Stromal cell of bone marrow (primary cell): Measurements from ENCODE around the gene MBD6.

Experiments
- DNase-seq: peaks from one replicate; pipeline ENCODE4 v3.0.0-alpha.2; 2012; ENCODE audit warnings: low read depth

Gene MBD6

DNA sequence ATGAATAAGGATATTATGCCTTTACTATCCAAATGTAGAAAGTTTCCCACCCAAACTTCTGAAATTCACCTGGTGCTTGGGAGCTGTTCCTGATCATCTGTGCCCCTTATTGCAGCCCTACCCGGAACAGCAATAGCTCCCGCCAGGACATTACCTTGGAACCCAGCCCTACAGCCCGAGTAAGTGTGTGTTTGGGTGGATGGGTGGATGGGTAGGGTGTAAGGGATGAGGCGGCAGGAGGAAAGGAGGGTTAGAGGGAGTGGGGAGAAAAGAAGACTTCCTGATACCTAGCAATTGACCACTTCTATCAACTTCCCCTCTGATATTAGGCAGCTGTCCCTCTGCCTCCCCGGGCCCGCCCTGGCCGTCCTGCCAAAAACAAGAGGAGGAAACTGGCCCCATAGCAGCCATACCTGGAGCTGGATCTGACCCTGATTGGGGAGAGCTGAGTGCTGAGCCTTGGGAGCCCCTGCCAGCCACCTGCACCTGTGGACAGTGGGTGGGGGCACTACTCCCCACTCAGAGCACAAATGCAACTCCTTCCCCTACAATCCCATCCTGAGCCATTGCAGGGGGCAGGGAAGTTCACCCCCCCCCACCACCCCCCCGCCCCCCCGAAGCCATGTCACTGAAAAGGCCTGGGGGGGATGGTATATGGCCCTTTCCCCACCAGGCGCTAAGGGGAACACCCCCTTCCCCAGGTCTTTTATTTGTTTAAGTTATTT lies 6.4 kb downstream of the MBD6 start:
- no peak for DNase-seq

DNA sequence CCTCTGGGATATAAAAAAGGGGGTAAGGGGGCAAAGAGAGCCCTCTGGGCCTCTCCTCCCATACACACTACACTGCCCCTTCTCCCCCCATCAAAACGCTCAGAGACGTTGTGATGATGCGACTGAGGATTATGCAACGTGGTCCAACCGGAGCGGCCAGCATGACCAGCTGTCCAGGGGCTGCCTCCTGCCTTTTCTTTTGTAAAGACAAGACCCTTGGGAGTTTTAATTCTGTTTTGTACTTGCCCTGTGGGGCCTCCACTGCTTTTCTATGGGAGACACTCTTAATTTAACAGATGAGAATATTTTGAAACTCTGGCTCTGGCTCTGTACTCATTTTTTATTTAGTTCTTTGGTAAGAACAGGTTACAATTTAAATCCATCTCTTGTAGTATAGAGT lies 7.2 kb downstream of the MBD6 start:
- DNase-seq, result no peak

GRCh38 chr12:57530396-57531142 lies 7.9 kb downstream of the MBD6 start:
- DNase-seq, result no peak

- DNase-seq, result no peak
These were observed 9.2 kb downstream of the MBD6 start for GRCh38 chr12:57531836-57532235.

DNA sequence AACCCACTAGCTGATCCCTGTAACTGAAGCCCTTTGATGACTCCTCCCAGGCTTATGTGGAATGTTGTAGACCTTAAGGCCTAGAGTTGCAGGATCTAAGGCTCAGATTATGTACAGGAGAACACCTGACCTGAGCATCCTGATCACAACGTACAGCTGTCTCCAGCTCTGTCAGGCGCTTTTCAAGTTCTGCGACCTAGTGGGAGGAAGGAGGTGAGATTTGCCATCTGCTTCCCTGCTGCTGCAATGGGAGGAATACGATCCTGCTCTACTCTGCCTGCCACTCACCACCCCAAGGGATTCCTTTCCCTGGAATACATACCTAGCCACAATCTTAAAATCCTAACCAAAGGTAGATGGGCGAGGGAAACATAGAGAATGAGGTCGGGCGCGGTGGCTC lies 10.5 kb downstream of the MBD6 start:
- no peak for DNase-seq

GRCh38 chr12:57534250-57534649 lies 11.6 kb downstream of the MBD6 start:
- DNase-seq, result no peak

- DNase-seq, result no peak
These were observed 12.4 kb downstream of the MBD6 start for GRCh38 chr12:57534991-57535543.

DNA sequence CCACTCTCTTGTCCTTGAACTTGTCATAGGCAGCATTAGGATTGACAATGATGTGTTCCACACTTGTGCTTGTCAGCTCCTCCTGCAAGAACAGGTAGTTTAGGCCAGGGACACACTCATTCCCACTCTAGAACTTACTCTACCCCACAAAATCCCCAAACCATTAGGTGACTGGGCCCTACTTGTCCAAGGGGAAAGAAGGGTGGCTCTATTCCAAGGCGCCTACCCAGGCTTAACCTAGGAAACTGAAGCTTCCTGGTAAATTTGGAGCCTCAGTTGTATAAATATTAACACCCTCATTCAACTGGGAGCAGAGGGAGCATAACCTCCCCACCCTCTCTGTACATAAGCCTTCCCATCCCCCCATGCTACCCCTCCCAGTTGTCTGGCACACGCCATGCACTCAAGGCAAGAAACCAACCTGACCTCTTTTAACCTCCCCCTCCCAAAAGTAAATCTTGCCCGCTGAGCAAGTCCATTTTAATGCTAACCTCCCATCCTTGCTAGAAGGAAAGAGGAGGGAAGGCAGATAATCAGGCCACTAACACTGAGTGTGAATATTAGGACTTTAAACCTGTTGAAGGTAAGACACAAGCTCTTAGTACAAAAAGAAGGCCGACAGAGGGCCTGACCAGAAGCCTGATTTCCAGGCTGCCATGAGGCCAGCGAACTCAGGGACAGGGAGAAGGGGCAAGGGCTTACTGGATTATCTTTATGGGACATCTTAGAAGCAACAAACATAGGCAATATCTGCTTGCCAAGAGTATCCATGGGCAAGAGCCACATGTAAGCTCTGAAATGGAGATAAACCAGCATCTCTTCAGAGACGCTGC lies 13.4 kb downstream of the MBD6 start:
- no peak for DNase-seq

- DNase-seq, result no peak
These were observed 13.9 kb downstream of the MBD6 start for GRCh38 chr12:57536597-57536942.

GRCh38 chr12:57539134-57539768 lies 16.6 kb downstream of the MBD6 start:
- DNase-seq, result no peak

GRCh38 chr12:57541001-57541400 lies 18.4 kb downstream of the MBD6 start:
- no peak for DNase-seq

DNA sequence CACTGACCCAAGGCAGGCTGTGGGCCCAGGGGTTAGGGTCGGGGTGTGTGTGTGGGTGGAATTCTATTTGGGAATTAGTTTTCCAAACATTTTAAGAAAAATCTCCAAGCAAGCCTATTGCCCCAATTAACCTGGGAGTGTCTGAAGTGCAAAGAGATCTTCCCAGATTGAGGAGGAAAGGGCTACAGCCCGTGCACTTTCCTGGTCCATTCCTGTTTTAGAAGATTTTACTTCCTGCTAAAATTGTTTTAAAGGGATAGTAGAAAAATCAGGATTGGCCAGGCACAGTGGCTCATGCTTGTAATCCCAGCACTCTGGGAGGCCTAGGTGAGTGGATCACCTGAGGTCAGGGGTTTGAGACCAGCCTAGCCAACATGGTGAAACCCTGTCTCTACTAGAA lies 19.1 kb downstream of the MBD6 start:
- no peak for DNase-seq

GRCh38 chr12:57543581-57543980 lies 21.0 kb downstream of the MBD6 start:
- peak; percentile 24 for DNase-seq

DNA sequence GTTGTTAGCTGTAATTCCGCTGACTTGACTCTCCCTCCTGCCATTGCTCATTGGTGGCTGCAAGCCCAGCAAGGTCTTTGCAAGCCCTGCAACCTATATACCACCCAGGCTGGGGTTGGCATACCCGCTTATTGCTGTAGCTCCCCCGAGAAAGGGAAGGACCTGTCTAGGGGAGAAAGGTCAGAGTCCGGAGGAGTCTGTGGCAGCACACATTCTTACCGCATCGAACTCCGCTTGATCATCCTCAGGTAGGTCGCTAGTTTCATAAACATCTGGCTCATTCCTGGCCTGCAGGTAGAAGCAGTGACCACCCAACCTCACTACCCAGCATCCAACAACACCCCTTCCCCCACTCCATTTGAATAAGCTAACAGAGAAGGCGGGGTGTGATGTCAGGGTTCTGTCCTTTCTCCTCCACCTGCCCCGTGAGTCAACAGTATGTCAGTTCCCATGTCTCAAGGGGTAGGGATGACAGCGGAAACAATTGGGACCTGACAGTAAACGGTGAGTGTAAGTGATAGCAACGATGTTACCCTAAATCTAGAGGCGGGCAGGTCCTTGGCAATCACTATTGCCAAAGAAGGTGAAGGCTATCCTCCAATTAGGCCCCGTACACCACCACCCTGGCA lies 23.3 kb downstream of the MBD6 start:
- DNase-seq, result no peak

DNA sequence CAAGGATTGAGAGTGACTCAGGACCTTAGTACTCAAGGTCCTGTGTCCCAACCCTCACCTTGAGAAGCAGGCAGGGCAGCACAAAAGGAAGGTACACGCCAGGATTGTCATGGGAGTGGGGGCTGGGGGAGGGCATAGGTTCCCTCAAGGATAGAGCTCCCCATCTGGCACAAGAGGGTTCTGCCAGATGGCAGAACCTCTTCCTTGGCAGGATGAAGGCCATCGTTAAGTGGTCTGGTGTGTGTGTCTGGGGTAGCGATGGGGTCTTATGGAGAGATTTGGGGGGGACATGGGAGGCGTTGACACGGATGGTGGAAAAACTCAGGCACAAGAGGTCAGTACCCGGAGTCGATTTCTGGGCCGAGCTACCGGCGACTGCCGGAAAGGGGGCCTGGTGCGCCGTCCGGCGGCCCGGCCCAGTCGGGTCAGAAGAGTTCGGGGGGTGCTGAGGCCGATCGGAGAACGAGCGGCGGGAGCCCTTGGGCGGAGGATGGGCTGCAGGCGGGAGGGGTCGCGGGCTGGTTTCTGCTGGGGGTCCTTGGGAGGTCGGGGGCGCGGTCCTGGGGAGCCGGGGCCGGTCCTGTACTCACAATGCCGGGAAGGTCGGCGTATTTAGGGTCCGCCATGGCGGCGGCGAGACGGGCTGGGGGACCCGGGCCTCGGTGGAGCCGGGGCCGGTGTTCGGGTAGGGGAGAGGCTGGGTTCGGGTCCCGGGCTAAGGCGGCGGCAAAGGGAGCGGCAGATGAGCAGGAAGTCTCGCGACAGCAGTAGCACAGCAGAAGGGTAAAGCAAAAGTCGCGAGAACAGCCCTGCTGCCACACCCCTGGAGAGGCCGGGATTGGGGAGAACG lies 24.0 kb downstream of the MBD6 start, which contains the start of gene DCTN2:
Gene DCTN2, minus strand, starts transcription at position 755 of the 850 bp plus-strand sequence. Its CDS starts 129 bp downstream, at position 626.
- peak; percentile 96 for DNase-seq

- no peak for DNase-seq
These were observed 24.8 kb downstream of the MBD6 start for GRCh38 chr12:57547288-57548012.

GRCh38 chr12:57548013-57548315 lies 25.3 kb downstream of the MBD6 start:
- no peak for DNase-seq

DNA sequence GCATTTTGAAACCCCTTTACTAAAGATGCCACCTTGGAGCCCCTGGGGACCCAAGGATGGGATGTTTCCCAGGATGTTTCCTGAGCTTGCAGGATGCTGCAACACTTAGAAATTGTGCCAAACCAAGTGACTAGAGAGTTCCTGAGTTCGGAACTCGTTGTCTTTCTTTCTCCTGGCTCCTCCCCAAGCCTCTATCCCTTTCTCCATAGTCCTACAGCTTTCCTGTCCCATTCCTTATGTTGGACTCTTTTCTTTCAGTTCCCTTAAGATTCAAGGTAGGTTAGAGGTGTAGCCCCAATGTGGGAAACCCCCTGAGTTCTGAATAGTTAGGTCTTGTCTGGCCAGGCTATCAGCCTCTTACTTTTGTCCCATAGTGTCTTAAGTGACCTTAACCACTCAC lies 25.9 kb downstream of the MBD6 start:
- DNase-seq, result no peak

GRCh38 chr12:57549203-57549908 lies 26.7 kb downstream of the MBD6 start:
- DNase-seq, result no peak
